Measurements from ENCODE around the gene SV2C.

GRCh38 chr5:76114179-76114851 is 31.1 kb downstream of the SV2C start:
- TF ChIP-seq CTCF (IDR thresholded peaks at IDR 0.05; ENCODE audit: low read depth, low read length) = no peak
- TF ChIP-seq EZH2phosphoT487 (IDR thresholded peaks at IDR 0.05; ENCODE audit: low read depth) = no peak
